Measurements from ENCODE around the gene CPS1.

CPS1 gene

DNA sequence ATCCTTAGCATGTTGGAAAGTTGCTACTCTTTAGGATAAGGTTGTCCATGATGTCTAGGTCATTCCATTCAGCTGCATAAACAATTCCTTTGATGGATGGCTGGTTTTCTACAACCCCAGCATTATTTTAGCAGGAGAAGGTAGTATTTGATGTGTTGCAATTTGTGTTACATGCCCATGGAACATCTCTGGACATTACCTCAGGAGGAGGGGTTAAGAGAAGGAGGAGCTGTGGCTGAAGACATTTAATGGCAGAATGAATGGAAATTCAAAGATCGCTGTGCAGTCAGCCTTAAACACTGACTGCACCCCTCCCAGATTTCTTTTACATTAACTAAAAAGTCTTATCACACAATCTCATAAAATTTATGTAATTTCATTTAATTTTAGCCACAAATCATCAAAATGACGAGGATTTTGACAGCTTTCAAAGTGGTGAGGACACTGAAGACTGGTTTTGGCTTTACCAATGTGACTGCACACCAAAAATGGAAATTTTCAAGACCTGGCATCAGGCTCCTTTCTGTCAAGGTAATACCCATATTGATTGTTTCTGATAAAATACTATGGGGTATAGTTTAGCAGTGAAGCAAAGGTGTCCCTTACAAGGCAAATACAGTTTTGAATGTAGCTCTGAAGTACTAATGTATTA is at the start of gene CPS1:
CPS1 (plus strand) TSS at position 271 of the 652 bp plus-strand sequence; CDS start at position 406, 135 bp downstream.
- no peak for DNase-seq

GRCh38 chr2:210515911-210516310 is 40.5 kb upstream of the CPS1 start:
- DNase-seq: no peak

DNA sequence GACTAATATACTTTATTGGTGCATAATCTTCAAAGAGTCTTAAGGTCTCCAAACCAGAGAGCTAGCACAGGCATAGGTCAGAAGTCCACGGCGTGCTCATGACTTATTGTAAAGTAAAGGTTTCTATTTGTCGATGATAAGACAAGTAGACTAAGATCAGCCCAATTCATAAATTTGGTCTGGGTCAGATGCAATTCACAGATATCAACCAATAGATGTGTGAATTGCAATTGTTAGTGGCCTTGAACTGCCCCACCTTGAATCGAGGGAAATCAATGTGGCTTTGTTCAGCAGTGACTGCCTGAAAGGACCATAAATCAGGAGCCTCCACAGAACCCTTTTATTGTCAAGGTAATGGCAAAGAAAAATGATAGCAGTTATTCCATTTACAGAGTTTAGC is 39.1 kb upstream of the CPS1 start:
- DNase-seq: no peak

DNA sequence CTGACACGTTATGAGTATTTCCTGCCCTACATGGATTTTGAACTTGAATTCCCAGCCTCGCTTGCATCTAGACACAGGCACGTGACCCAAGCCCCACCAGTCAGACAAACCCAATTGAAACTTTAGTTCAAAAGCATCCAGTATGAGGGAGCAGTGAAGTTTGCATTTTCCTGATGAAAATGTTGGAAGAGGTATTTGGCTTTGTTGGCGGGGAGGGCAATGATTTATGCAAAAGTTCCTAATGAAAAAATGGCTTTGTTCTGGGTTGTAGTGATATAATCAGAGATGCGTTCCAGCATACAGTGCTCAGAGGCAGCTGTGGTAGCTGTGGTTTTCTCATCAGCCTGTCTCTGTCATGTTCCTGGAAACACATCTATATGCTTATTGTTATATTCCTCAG is 36.8 kb upstream of the CPS1 start:
- no peak for DNase-seq

DNA sequence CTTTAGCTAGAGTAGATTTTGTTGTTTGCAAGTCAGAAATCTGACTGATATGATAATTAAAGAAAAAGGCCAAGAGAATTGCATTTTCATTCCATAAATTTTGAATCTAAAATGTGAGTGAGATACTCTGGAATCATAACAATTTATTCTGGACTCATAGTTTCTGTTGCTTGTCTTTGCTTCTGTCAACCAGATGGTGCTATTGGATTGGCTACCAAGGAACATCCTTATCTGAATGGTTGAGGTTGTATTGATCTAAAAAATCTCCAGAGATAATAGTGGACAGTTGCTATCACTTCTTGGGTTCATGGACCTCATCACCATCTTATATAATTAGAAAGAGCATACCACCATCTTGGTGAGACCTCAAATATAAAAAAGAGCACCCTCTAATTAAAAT is 34.0 kb upstream of the CPS1 start:
- no peak for DNase-seq

DNA sequence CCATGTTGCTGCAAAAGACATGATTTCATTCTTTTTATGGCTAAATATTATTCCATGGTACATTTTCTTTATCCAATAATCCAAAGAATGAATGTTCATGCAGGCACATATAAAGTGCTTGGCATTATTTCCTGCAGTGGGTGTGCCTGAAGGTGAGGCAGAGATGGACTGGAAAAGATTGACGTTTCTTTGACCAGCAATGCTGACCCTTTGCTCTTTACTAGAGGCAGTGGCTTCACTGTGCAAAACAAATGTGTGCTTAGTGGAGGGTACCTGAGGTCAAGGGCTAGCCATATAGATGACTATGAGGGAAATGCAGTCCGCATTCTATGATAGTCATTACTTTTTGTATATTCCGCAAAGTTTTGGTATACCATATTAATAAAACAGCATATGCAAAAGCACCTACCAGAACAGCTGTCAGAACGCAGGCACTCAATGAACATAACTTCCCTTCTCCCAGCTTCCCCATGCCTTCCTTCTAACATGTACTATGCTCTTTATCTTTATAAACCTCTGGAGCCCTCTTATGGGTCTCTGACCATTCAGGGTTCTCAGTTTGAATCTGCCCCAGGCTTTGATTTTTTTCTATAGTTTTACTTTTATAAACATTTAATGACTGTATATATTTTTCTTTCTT is 32.6 kb upstream of the CPS1 start:
- no peak for DNase-seq

DNA sequence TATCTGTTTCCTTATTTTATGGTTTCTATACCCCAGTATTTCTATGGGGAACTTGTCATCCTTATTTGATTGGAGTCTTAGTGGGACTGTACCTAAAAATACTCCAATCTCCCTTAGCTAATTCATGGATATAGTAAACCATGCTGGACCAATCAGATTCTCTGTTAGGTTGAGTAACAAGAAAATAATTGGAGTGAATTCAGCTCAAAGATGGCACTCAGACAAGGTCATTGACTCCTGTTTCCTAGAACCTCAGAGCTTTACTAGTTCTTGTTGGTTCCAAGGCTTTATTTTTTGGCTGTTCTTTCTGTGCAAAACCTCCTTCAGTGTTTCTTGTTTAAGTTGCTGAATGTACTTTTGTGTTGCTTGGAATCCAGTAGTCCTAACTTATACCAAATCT is 31.9 kb upstream of the CPS1 start:
- DNase-seq: no peak

GRCh38 chr2:210527286-210527685 is 29.1 kb upstream of the CPS1 start:
- no peak for DNase-seq

DNA sequence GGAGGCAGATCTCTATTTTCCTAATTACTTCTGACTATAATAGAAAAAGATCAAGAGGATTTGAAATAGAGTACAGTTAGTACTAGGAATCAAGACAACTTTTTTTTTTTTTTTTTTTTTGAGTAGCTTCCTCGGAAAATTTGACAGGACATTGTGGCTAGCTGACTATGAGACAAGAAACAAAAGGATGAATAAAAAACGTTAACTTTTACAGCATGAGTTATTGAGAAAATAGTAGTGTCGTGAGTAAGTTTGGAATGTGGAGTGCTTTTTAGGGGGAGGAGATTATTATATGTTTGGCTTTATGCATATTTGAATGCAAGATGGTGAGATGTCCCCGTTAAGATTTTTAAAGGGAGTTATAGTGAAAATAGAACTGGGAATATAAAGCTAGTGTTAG is 27.7 kb upstream of the CPS1 start:
- no peak for DNase-seq

DNA sequence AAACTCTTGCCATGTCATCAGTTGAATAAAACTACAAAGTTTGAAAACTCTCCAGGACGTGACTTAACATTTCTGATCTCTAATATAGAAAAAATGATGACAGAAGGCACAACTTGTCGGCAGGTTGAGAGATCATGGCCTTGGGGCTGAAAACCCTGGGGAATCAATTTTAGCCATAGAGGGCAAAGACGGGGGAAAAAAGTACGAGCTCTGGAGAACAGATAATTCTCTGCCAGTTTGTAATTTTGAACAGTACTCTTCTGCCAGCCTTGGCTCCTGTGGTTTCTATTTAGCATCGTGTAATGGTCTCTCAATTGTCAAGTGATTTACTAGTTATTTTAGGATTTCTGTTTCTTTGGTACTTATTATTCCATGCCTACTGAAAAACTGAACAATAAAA is 25.3 kb upstream of the CPS1 start:
- DNase-seq: no peak

- no peak for DNase-seq
Measured at GRCh38 chr2:210531482-210531881, 24.9 kb upstream of the CPS1 start.

DNA sequence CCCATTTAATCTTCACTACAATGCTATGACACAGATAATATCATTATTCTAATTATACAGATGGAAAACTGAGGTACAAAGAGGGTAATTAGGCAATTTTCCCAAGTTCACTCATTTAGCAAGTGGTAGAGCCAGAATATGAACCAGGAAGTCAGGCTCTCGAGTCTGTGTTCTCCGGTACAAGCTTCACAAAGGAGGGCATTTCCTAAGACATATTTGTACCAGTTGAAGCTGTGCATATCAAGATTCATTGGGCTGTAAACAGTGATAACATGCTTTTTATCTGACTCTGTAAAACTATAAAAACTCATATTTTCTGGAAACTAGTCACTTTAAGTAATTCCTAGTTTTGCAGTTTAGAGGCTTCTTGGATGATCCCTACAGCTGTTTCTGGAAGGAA is 23.0 kb upstream of the CPS1 start:
- DNase-seq: no peak

- no peak for DNase-seq
Measured at GRCh38 chr2:210534879-210535278, 21.5 kb upstream of the CPS1 start.

DNA sequence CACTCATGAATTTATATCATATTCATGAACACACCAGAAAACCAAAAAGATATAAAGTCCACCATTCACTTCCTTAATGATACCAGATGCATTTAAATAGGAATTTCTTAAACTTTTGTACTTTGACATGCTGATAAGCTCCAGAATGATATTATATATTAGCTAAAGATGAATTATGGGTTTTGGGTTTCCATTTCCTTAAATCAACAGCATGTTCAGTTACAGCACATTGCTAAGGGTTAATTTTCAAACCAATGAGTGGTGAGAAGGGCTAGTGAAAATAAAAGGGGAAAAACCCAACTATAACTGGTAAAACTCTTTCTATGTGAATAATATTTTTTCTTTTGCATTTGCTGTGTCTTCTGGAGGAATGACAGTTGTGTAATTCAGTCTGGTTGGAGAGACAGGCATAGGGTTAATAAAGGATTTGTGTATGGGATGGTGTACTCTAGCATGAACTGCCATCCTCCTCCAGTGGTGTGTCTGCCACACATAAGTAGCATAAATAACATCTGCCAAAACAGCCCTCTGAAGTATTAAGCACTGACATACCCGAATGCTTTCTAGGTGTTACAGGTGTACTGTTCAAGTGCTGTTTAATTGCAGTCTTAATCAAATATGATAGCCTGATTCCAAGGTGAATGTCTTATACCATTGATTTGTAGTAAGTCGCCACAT is 19.3 kb upstream of the CPS1 start:
- DNase-seq: no peak

DNA sequence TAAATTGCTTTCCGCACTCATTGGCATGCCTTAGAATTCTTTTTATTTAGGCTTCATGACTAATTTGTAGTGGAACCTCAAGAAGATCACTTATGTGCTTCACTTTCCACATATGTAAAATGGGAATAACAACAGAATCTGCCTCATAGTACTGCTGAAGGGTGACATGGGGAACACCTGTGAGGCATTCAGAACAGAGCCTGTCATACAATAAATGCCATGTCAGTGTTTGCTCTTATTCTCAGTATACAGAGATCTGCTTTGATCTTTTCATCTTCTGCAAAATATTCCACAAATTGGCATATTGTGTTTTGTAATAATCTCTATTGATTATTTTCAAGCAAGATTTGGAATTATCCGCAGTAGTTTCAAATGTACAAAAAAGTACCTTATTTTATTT is 17.4 kb upstream of the CPS1 start:
- no peak for DNase-seq

DNA sequence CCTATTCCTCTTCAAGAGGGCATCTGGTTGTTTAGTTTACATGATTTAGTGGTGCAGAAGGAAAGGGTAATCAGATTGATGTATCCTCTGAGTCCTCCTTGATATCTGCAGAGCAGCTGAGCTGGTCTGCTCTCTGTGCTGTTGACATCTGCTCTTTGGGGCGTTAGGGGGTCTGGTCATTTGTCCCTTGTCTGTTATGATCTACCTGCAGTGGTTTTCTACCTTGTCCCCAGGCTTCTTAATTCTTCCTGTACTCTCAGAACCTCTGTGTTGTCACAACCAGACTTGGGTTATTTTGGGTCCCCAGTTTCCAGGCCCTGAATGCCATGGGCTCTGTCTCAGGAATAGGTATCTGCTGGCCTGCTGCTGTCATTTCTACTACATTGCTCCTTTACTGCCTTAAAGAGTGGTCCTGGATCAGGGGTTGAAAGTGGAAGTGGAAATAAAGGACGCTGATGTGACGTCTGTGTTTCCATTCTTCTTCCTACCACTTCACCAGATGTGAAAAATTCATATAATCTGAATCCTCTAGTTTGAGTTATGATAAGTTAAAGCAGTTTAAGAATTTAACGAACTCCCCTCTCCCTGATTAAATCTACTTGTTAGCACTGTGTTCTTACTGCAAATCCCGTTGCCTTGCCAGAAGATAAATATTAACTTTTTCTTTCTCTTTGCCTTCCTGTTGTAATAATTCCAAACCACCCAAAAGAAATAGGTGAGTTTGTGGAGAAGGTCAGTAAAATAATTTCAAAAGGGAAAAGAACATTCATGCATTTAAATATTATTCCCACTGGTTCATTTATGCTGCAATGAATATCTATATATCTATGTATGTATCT is 16.6 kb upstream of the CPS1 start:
- DNase-seq: no peak

GRCh38 chr2:210540471-210540870 is 15.9 kb upstream of the CPS1 start:
- no peak for DNase-seq

GRCh38 chr2:210540900-210541289 is 15.5 kb upstream of the CPS1 start:
- no peak for DNase-seq

DNA sequence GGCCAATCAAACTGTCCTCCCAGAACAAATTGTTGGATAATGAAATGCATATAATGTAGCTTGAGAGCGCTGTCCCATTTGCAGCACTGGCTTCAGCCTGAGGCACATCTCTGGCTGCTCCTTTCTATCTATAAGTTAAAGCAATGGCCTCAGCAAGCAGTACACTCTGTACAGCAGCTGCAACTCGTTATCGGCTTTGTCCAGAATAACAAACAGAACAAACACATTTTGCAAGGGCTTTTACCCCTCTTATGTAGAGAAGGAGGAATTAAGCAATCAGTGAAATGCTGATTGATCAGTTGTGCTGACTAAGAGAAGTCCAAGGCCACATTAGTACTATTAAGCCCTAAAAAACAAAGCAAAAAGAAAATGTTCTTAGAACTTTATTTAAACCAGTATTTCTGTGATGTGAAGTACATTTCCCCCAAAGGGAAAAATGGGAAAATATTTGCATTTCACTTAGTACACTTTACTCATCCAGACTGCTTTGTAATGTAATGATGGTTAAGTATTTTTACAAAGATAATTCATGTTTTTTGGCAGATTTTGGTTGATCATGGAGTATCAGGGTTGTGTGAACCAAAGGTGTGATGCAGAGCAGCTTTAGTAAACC is 15.0 kb upstream of the CPS1 start:
- no peak for DNase-seq

DNA sequence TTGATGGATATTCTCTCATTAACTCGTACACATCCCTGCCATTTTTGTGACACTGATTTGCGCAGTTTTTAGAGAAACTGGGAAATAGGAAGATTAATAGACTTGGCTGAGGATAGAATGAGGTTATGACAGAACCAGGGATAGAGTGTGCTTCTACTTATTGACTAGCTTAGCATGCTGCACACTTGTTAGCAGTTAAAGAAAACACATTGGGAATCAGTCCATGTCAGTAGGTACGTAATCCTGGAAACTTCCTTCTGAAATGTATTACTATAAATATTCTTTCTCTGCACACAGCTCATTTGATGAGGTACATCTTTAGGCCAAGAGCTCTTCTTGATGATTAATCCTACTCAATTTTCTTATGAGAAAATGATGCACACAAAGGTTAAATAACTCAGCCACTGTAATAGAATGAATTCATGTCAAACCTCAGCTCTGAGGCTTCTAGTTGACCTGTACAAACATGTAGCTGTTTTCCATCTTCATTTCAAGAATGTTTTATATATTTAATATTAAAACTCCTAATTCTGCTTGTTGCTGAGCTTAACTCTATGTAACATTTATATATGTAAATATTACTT is 12.3 kb upstream of the CPS1 start:
- DNase-seq: no peak

DNA sequence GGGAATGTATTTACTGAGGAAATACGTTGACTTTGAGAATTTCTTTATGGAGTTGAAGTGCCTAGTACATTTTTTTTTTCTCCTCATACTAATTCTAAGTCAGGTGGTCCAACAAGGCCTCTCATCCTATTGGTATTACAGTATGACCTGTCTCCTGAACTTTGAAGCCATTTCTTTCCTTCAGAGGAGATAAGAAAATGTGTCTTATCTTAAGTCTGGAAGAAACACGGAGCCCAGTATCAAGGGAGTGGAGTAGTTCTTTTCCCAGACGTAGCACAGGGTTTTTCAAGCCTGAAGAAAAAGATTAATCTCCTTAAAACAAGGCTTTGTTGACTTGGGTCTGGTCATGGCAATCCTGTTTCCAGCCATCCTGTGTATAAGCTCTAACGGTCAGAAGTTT is 11.6 kb upstream of the CPS1 start:
- DNase-seq: no peak

- no peak for DNase-seq
Measured at GRCh38 chr2:210546424-210547208, 9.8 kb upstream of the CPS1 start.

Data from CD4-positive, alpha-beta T cell treated with Interleukin-4 for 1 hour (primary cell).